K562 (cell line): ENCODE data around the gene VPS35L. TPM values are rescaled to one million over a fixed set of nuclear protein-coding genes. Genes with fewer than 3 reads are reported as not detected.

Experiments used
- ATAC-seq: fragments of 200-7000 bp; cut with Tn5 transposase; 3 replicates; pipeline ENCODE4 v1.9.1; 2020; ENCODE audit warnings: moderate library complexity
- BruUV-seq: library from RNA; stranded (reverse); fragments of 400-500 nt; replicated peaks from 2 replicates; lab custom pipeline; 2021; lab: Mats Ljungman, UMichigan
- CTCF ChIA-PET: fragments of 300-600 bp; formaldehyde crosslinking; extraction: SDS; loops from one replicate; lab custom pipeline; 2021; ENCODE audit warnings: low intra/inter-chr PET ratio; lab: Yijun Ruan, JAX
- POLR2A ChIA-PET: fragments of 300-600, 350-650 bp; sonication (Branson Sonifier 250); formaldehyde crosslinking; extraction: SDS; loops from one replicate; lab custom pipeline; 2021; ENCODE audit warnings: antibody characterized with exemption, inconsistent platforms; lab: Yijun Ruan, JAX
- DNase-seq, 4 experiments: peaks; one replicate each; pipeline versions ENCODE4 v3.0.0 to v3.0.0-alpha.2; 2011 to 2018; ENCODE audit warnings: low spot score in 3 of 4, mixed read lengths in 3 of 4; ENCODE audit errors: extremely low read depth in 1 of 4
- FAIRE-seq: peaks from 2 replicates; lab custom pipeline; 2011; peaks lifted over from hg19 to GRCh38; lab: Jason Lieb, UNC
- H2AFZ ChIP-seq: 2 replicates; pipeline ENCODE4 v1.6.0; 2011; ENCODE audit warnings: low read depth, low read length, control low read depth, inconsistent platforms
- H3K27ac ChIP-seq: fragments of 200-600 bp; 3 replicates; pipeline ENCODE4 v1.8.0; 2011; ENCODE audit warnings: low read depth, mild to moderate bottlenecking, control low read depth, inconsistent platforms, low read length, moderate library complexity, mixed read lengths; ENCODE audit errors: extremely low read depth
- H3K27me3 ChIP-seq, 2 experiments: fragments of 300-600 bp in 1 of 2; 2 replicates in 1 of 2; 3 replicates in 1 of 2; pipeline versions ENCODE4 v1.6.0 to v1.8.0; 2011; ENCODE audit warnings: inconsistent platforms in 2 of 2, low read length in 2 of 2, mild to moderate bottlenecking in 1 of 2, mixed read lengths in 1 of 2, moderate library complexity in 1 of 2; ENCODE audit not compliant: control insufficient read depth in 2 of 2, insufficient read depth in 2 of 2
- H3K36me3 ChIP-seq: fragments of 300-600 bp; 3 replicates; pipeline ENCODE4 v1.8.0; 2011; ENCODE audit warnings: mild to moderate bottlenecking, low read length, inconsistent platforms; ENCODE audit not compliant: control insufficient read depth, insufficient read depth
- H3K4me1 ChIP-seq, 2 experiments: fragments of 200-600 bp in 1 of 2; replicated peaks in 1 of 2; 2 replicates in 1 of 2; 3 replicates in 1 of 2; pipeline versions ENCODE4 v1.5.1 to v1.8.0; 2011; ENCODE audit warnings: inconsistent platforms in 2 of 2, low read length in 2 of 2, mild to moderate bottlenecking in 1 of 2, mixed read lengths in 1 of 2, moderate library complexity in 1 of 2; ENCODE audit not compliant: control insufficient read depth in 2 of 2, insufficient read depth in 2 of 2
- H3K4me2 ChIP-seq: 2 replicates; pipeline ENCODE4 v1.6.1; 2011; ENCODE audit warnings: low read length, control low read depth, inconsistent platforms, mixed read lengths; ENCODE audit not compliant: insufficient read depth
- H3K4me3 ChIP-seq: fragments of 200-600 bp; sonication (generic), shearing (Covaris generic); 2 replicates; pipeline ENCODE4 v1.5.1; 2016; ENCODE audit warnings: control low read depth, inconsistent platforms
- H3K79me2 ChIP-seq: fragments of 200-600 bp; 3 replicates; pipeline ENCODE4 v1.8.0; 2011; ENCODE audit warnings: low read length, inconsistent platforms; ENCODE audit not compliant: control insufficient read depth, insufficient read depth
- H3K9ac ChIP-seq, 2 experiments: 2 replicates each; pipeline versions ENCODE4 v1.6.0 to v1.6.1; 2011; ENCODE audit warnings: low read depth in 2 of 2, low read length in 2 of 2, control low read depth in 1 of 2, inconsistent platforms in 1 of 2, mild to moderate bottlenecking in 1 of 2, mixed read lengths in 1 of 2; ENCODE audit not compliant: insufficient read depth in 1 of 2
- H3K9me1 ChIP-seq: one replicate; pipeline ENCODE4 v1.6.0; 2011; ENCODE audit warnings: inconsistent platforms, mild to moderate bottlenecking, low read length, moderate library complexity; ENCODE audit not compliant: control insufficient read depth, insufficient read depth
- H3K9me3 ChIP-seq: replicated peaks from 2 replicates; pipeline ENCODE4 v1.5.1; 2011; ENCODE audit warnings: low read depth, low read length, inconsistent platforms; ENCODE audit not compliant: control insufficient read depth, insufficient read depth
- H4K20me1 ChIP-seq: replicated peaks from 2 replicates; pipeline ENCODE4 v1.6.1; 2011; ENCODE audit warnings: low read length, inconsistent platforms, mixed read lengths; ENCODE audit not compliant: control insufficient read depth, insufficient read depth
- BHLHE40 ChIP-seq: IDR thresholded peaks from 2 replicates; pipeline ENCODE4 v1.6.1; 2011; ENCODE audit warnings: low read length, improper control_type of control experiment
- PHB ChIP-seq: fragments of 250-450 bp; sonication (Bioruptor Pico); IDR thresholded peaks from 2 replicates; pipeline ENCODE4 v1.5.0; 2021
- PHF20 ChIP-seq: fragments of 450-650 bp; IDR thresholded peaks from 2 replicates; pipeline ENCODE4 v1.6.1; 2018; ENCODE audit not compliant: partially characterized antibody
- RAD51 ChIP-seq: fragments of 450-650 bp; IDR thresholded peaks from 2 replicates; pipeline ENCODE4 v1.7.1; 2016; ENCODE audit warnings: low read depth, mild to moderate bottlenecking, borderline replicate concordance
- RBM14 ChIP-seq: fragments of 200-400 bp; formaldehyde crosslinking; IDR thresholded peaks from 2 replicates; pipeline ENCODE4 v1.6.1; 2018; ENCODE audit warnings: low read depth, mild to moderate bottlenecking, low read length, moderate library complexity, borderline replicate concordance; ENCODE audit not compliant: insufficient read depth
- ZFX ChIP-seq: sonication (generic); formaldehyde crosslinking; IDR thresholded peaks from 2 replicates; pipeline ENCODE4 v1.8.0; 2022; ENCODE audit warnings: mild to moderate bottlenecking, missing genetic modification reagents, moderate library complexity
- WGBS: fragments of 100-300 bp; shearing (Covaris generic); methylation state at CpG from one replicate; pipeline ENCODE4 v1.1.6; 2016; ENCODE audit warnings: low coverage, mixed read lengths; ENCODE audit not compliant: insufficient coverage; ENCODE audit errors: missing lambda C conversion rate; 5-methylcytosine and 5-hydroxymethylcytosine counted together
- in situ Hi-C: fragments of 300-500 bp; cut with MboI; formaldehyde crosslinking; loops from 4 replicates; pipeline ENCODE4 v1.15.0; 2018; ENCODE audit warnings: inconsistent platforms, mixed read lengths
- intact Hi-C: fragments of 100-400 bp; cut with micrococcal nuclease; formaldehyde crosslinking; loops from 2 replicates; pipeline ENCODE4 v1.14.2; 2022
- polyA plus RNA-seq, 8 experiments: library from polyadenylated mRNA; depleted of rRNA in 4 of 8; stranded (reverse) in 5 of 8; unstranded in 3 of 8; fragments of >200 nt; fragmentation: Nextera tagmentation in 2 of 8; fragmentation: Illumina TruSeq in 1 of 8; extraction: Ambion mirVana in 2 of 8; extraction: Trizol in 1 of 8; gene quantifications; 2 replicates each; pipeline versions ENCODE4 v1.2.1 to v1.2.3, GENCODE V29; 2011 to 2014; ENCODE audit warnings: inconsistent platforms in 1 of 8, missing spikeins in 1 of 8
- total RNA-seq, 7 experiments: library from RNA; depleted of rRNA in 6 of 7; stranded (reverse); fragments of >200 nt in 6 of 7; fragmentation: Illumina TruSeq in 2 of 7; extraction: Trizol in 2 of 7; gene quantifications; 2 replicates each; pipeline versions ENCODE4 v1.2.1 to v1.2.3, GENCODE V29; 2011 to 2021; ENCODE audit warnings: low replicate concordance in 1 of 7
- TF ChIP-seq, protein P1 (sequence below), 2 experiments: IDR thresholded peaks in 1 of 2; conservative IDR thresholded peaks in 1 of 2; 2 replicates each; pipeline ENCODE4 v1.6.1; 2016; ENCODE audit warnings: low read depth in 2 of 2, mild to moderate bottlenecking in 1 of 2, missing compliant biosample characterization in 1 of 2, missing genetic modification characterization in 1 of 2, moderate library complexity in 1 of 2

VPS35L gene
- total and polyA plus RNA-seq, 9 of the 15 experiments (the other 6 are each of a cell fraction or from before 2014, with no cell fraction given), result 10.2 to 30.4 (median 20.1) TPM

GRCh38 chr16:19573997-19574396, 18.5 kb downstream of the VPS35L start (continued):
- TF ChIP-seq, protein P1, sequence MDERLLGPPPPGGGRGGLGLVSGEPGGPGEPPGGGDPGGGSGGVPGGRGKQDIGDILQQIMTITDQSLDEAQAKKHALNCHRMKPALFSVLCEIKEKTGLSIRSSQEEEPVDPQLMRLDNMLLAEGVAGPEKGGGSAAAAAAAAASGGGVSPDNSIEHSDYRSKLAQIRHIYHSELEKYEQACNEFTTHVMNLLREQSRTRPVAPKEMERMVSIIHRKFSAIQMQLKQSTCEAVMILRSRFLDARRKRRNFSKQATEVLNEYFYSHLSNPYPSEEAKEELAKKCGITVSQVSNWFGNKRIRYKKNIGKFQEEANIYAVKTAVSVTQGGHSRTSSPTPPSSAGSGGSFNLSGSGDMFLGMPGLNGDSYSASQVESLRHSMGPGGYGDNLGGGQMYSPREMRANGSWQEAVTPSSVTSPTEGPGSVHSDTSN (CRISPR knock-in tag; IDR thresholded peaks at IDR 0.05; ENCODE audit: low read depth), result no peak
- TF ChIP-seq, protein P1 (tag; conservative IDR thresholded peaks at IDR 0.05; ENCODE audit: low read depth), result no peak
- TF ChIP-seq PHB (CRISPR knock-in tag) (no peak), RBM14 (no peak), ZFX (CRISPR knock-in tag) (no peak), PHF20 (no peak), BHLHE40 (no peak)

DNA sequence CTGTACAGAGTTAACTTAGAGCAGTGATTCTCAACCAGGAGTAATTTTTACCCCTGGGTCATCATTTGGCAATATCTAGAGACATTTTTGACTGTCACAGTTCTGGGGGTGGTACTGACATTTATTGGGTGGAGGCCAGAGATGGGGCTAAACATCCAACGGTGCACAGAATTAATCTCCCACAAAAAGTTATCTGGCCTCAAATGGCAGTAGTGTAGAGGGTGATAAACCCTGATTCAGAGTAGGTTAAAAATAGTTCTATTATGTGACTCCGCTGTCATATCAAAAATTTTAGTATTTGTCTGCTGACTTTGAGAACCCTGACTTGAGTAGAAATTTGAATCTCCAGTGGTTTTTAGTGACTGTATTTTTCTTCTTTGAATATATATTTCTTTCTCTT, 19.1 kb downstream of the VPS35L start:
- intact Hi-C loops, result no loop called here
- CTCF ChIA-PET, result no interaction called here
- Histone ChIP-seq H3K4me2 (no peak overlapping the region), H3K4me1 (no peaks in the 10 kb centered on the region), H4K20me1 (no peaks in the 10 kb centered on the region), H3K9ac (no peak overlapping the region), H3K79me2 (no peaks in the 10 kb centered on the region), H2AFZ (no peak overlapping the region), H3K27ac (no peak overlapping the region), H3K36me3 (peaks cover 4% of the 10 kb centered on the region; the same call in 1 of the 3 replicates), H3K9me3 (no peaks in the 10 kb centered on the region), H3K4me3 (no peak overlapping the region), H3K27me3 (no peaks in the 10 kb centered on the region), H3K9me1 (no peaks in the 10 kb centered on the region)
- FAIRE-seq (no peak), DNase-seq (no peak), ATAC-seq (no peak)
- in situ Hi-C loops, result no loop called here
- TF ChIP-seq RAD51, result no peak
- BruUV-seq, result no TSS peak
- POLR2A ChIA-PET, result interaction anchor here (0.7 kb wide), 1 partner anchor 284 kb away, joined by 3 read pairs; no protein-coding TSS in a partner anchor
- WGBS, result 32% methylated on average over 2 of the region's 2 CpGs
